ENCODE measurements around the gene FOXI1. TPM values are rescaled to one million over a fixed set of nuclear protein-coding genes. Genes with fewer than 3 reads are reported as not detected.

Gene FOXI1
- polyA plus RNA-seq, 3 donors = not detected

DNA sequence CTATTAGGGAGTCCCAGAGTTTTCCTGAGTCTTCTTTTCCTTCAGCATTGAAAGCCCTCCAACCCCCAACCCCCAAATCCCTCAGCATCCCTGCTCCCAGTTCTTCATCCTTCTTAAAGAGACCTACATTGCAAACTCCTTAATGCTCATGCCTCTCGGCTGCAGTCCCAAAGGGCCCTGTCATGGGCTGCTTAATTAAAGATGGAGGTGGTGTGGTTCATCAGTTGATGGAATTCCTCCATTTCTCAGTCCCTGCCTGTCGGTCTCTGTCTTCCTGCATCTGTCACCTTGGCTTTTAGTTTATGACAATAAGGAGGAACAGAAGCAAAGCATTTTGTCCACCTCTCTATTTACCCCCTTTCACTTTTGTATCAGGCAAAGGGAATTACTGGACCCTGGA, 2.0 kb downstream of the FOXI1 start:
- Histone ChIP-seq H3K36me3 (replicated peaks in 1 of 2; ENCODE audit: control insufficient read depth in 1 of 2, insufficient read depth in 2 of 2, low read length in 2 of 2) (no peaks in the 10 kb centered on the region), H3K27me3 (ENCODE audit: control insufficient read depth in 2 of 2, insufficient read depth in 2 of 2, low read length in 2 of 2) (no peaks in the 10 kb centered on the region), H3K9ac (ENCODE audit: insufficient read depth, low read length, poor library complexity, severe bottlenecking) (no peak overlapping the region), H3K4me2 (replicated peaks; ENCODE audit: extremely low read depth, low read length, poor library complexity, severe bottlenecking) (no peak overlapping the region), H4K20me1 (ENCODE audit: insufficient read depth, low read length) (no peaks in the 10 kb centered on the region), H2AFZ (ENCODE audit: insufficient read depth, low read depth, low read length, poor library complexity, severe bottlenecking) (no peak overlapping the region), H3K4me1 (ENCODE audit: control insufficient read depth in 1 of 2, insufficient read depth in 2 of 2, low read length in 2 of 2) (peaks cover 17 to 20% of the 10 kb centered on the region in 2 donors), H3K27ac (ENCODE audit: low read depth in 1 of 2, low read length in 2 of 2) (no peak overlapping the region), H3K79me2 (ENCODE audit: insufficient read depth, low read length) (no peaks in the 10 kb centered on the region), H3K9me3 (replicated peaks in 1 of 2; ENCODE audit: control insufficient read depth in 1 of 2, insufficient read depth in 1 of 2, low read length in 2 of 2) (no peaks in the 10 kb centered on the region), H3K4me3 (replicated peaks in 1 of 3; ENCODE audit: low read depth in 2 of 3, low read length in 3 of 3) (no peak overlapping the region)
- Mint-ChIP-seq H3K36me3 (no peaks in the 10 kb centered on the region), H3K4me3 (no peak overlapping the region), H3K9me3 (peaks cover 0 to 2% (median 0%) of the 10 kb centered on the region in 7 donors), H3K27ac (no peak overlapping the region), H3K4me1 (peaks cover 24% of the 10 kb centered on the region), H3K27me3 (ENCODE audit: low read depth in 3 of 3) (peaks cover 9 to 20% (median 10%) of the 10 kb centered on the region in 3 donors)
- WGBS (ENCODE audit: insufficient coverage) = no CpG with 5 or more reads among the region's 2 CpGs
- TF ChIP-seq, protein P1, sequence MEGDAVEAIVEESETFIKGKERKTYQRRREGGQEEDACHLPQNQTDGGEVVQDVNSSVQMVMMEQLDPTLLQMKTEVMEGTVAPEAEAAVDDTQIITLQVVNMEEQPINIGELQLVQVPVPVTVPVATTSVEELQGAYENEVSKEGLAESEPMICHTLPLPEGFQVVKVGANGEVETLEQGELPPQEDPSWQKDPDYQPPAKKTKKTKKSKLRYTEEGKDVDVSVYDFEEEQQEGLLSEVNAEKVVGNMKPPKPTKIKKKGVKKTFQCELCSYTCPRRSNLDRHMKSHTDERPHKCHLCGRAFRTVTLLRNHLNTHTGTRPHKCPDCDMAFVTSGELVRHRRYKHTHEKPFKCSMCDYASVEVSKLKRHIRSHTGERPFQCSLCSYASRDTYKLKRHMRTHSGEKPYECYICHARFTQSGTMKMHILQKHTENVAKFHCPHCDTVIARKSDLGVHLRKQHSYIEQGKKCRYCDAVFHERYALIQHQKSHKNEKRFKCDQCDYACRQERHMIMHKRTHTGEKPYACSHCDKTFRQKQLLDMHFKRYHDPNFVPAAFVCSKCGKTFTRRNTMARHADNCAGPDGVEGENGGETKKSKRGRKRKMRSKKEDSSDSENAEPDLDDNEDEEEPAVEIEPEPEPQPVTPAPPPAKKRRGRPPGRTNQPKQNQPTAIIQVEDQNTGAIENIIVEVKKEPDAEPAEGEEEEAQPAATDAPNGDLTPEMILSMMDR (IDR thresholded peaks at IDR 0.05) = no peak
- intact Hi-C loops (cut with micrococcal nuclease) = loop anchor here (10.0 kb wide), 2 partner anchors 237 to 307 kb away; no protein-coding TSS in a partner anchor
- no peak for DNase-seq

DNA sequence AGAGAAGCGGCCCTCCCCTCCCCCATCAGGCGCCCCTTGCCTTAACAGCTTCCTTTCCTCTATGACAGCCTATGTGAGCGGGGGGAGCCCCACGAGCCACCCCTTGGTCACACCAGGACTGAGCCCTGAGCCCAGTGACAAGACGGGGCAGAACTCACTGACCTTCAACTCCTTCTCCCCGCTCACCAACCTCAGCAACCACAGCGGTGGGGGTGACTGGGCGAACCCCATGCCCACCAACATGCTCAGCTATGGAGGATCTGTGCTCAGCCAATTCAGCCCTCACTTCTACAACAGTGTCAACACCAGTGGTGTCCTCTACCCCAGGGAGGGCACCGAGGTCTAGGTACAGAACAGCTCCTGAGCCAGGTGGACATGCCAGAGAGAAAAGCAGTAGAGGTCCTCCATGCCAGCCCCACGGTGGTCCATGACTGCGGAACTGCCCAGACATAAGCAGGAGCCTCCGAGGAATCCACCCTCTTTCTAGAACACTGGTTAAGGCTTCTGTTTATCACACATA, 2.6 kb downstream of the FOXI1 start:
- no peaks in the 10 kb centered on the region for H3K36me3 Mint-ChIP-seq
- Histone ChIP-seq H3K4me1 (ENCODE audit: control insufficient read depth in 1 of 2, insufficient read depth in 2 of 2, low read length in 2 of 2) (peaks cover 24 to 27% of the 10 kb centered on the region in 2 donors), H3K36me3 (replicated peaks in 1 of 2; ENCODE audit: control insufficient read depth in 1 of 2, insufficient read depth in 2 of 2, low read length in 2 of 2) (no peaks in the 10 kb centered on the region), H3K27me3 (ENCODE audit: control insufficient read depth in 2 of 2, insufficient read depth in 2 of 2, low read length in 2 of 2) (no peaks in the 10 kb centered on the region), H2AFZ (ENCODE audit: insufficient read depth, low read depth, low read length, poor library complexity, severe bottlenecking) (no peak overlapping the region), H3K4me2 (replicated peaks; ENCODE audit: extremely low read depth, low read length, poor library complexity, severe bottlenecking) (no peak overlapping the region), H3K9ac (ENCODE audit: insufficient read depth, low read length, poor library complexity, severe bottlenecking) (no peak overlapping the region), H3K9me3 (replicated peaks in 1 of 2; ENCODE audit: control insufficient read depth in 1 of 2, insufficient read depth in 1 of 2, low read length in 2 of 2) (no peaks in the 10 kb centered on the region), H3K79me2 (ENCODE audit: insufficient read depth, low read length) (no peaks in the 10 kb centered on the region), H3K27ac (ENCODE audit: low read depth in 1 of 2, low read length in 2 of 2) (no peak overlapping the region), H3K4me3 (replicated peaks in 1 of 3; ENCODE audit: low read depth in 2 of 3, low read length in 3 of 3) (no peak overlapping the region), H4K20me1 (ENCODE audit: insufficient read depth, low read length) (no peaks in the 10 kb centered on the region)
- peaks cover 31% of the 10 kb centered on the region for H3K4me1 Mint-ChIP-seq
- DNase-seq = no peak
- no peak overlapping the region for H3K4me3 Mint-ChIP-seq
- H3K27me3 Mint-ChIP-seq (ENCODE audit: low read depth in 3 of 3) = peaks cover 9 to 20% (median 10%) of the 10 kb centered on the region in 3 donors
- peaks cover 0 to 2% (median 0%) of the 10 kb centered on the region in 7 donors for H3K9me3 Mint-ChIP-seq
- TF ChIP-seq, protein P1 (IDR thresholded peaks at IDR 0.05) = no peak
- whole genome bisulfite sequencing (ENCODE audit: insufficient coverage) = 92% methylated on average over 12 of the region's 12 CpGs
- intact Hi-C loops (cut with micrococcal nuclease) = loop anchor here (10.0 kb wide), 2 partner anchors 236 to 306 kb away; no protein-coding TSS in a partner anchor
- H3K27ac Mint-ChIP-seq = no peak overlapping the region
